Measurements from ENCODE around the gene SLAMF6. TPM values are rescaled to one million over a fixed set of nuclear protein-coding genes. Genes with fewer than 3 reads are reported as not detected.

The SLAMF6 gene
- polyA plus RNA-seq, 2 of the 4 experiments (the other 2 are of a cell fraction) = not detected

GRCh38 chr1:160467576-160467975 lies 55.5 kb downstream of the SLAMF6 start:
- ATAC-seq = no peak
- CTCF ChIA-PET = no interaction called here
- no peak for FAIRE-seq
- no peak overlapping the region for H3K4me3 ChIP-seq
- no peaks in the 10 kb centered on the region; the same call in 1 of the 3 replicates for H3K9me3 ChIP-seq
- no peaks in the 10 kb centered on the region for H3K4me1 ChIP-seq
- no peak overlapping the region for H3K4me2 ChIP-seq
- TF ChIP-seq MAZ (IDR thresholded peaks at IDR 0.05; ENCODE audit: borderline replicate concordance, low read depth, low read length) (no peak), EP300 (IDR thresholded peaks at IDR 0.05) (no peak), MYC (IDR thresholded peaks at IDR 0.05; ENCODE audit: borderline replicate concordance, low read length) (no peak), ESRRA (IDR thresholded peaks at IDR 0.05; ENCODE audit: borderline replicate concordance, low read length) (no peak), TP53 (CRISPR knock-in tag; IDR thresholded peaks at IDR 0.05) (no peak), HOXB5 (CRISPR knock-in tag; IDR thresholded peaks at IDR 0.05) (no peak), EHF (CRISPR knock-in tag; IDR thresholded peaks at IDR 0.05) (no peak), CBX2 (IDR thresholded peaks at IDR 0.05; ENCODE audit: borderline replicate concordance, low read depth) (no peak), MAFK (IDR thresholded peaks at IDR 0.05; ENCODE audit: partially characterized antibody) (no peak)
- H3K27ac ChIP-seq = no peak overlapping the region
- DNase-seq (ENCODE audit: low read depth in 1 of 2, low spot score in 1 of 2) = no peak
- POLR2A ChIA-PET = no interaction called here

GRCh38 chr1:160466961-160467360 lies 56.1 kb downstream of the SLAMF6 start:
- Histone ChIP-seq H3K4me2 (no peak overlapping the region), H3K27ac (no peak overlapping the region), H3K4me3 (no peak overlapping the region), H3K9me3 (no peaks in the 10 kb centered on the region; the same call in 2 of the 3 replicates), H3K4me1 (no peaks in the 10 kb centered on the region)
- 94% methylated on average over 2 of the region's 2 CpGs for WGBS (ENCODE audit: missing lambda C conversion rate)
- no peak for DNase-seq (ENCODE audit: low read depth in 1 of 2, low spot score in 1 of 2)
- ATAC-seq = no peak
- TF ChIP-seq POLR2A (IDR thresholded peaks at IDR 0.05; ENCODE audit: low read length) = no peak
- no peak for TF ChIP-seq MAFK (IDR thresholded peaks at IDR 0.05; ENCODE audit: partially characterized antibody)
- no peak for TF ChIP-seq SREBF2 (IDR thresholded peaks at IDR 0.05)
- no peak for TF ChIP-seq HMGXB4 (CRISPR knock-in tag; IDR thresholded peaks at IDR 0.05; ENCODE audit: borderline replicate concordance)
- FAIRE-seq = no peak
- ChIA-PET CTCF (interaction anchor here (1.1 to 1.4 kb wide), 2 partner anchors 10 to 51 kb away, joined by 3 to 5 read pairs; no protein-coding TSS in a partner anchor), POLR2A (interaction anchor here (0.6 kb wide), 1 partner anchor 30 kb away, joined by 6 read pairs; no protein-coding TSS in a partner anchor)

- WGBS (ENCODE audit: missing lambda C conversion rate) = 67% methylated on average over 6 of the region's 6 CpGs
- Histone ChIP-seq H3K4me3 (no peak overlapping the region), H3K9me3 (no peaks in the 10 kb centered on the region; the same call in 2 of the 3 replicates), H3K4me1 (no peaks in the 10 kb centered on the region), H3K4me2 (no peak overlapping the region), H3K27ac (no peak overlapping the region)
- ChIA-PET CTCF (no interaction called here), POLR2A (no interaction called here)
- FAIRE-seq = no peak
- TF ChIP-seq ZFP36 (IDR thresholded peaks at IDR 0.05; ENCODE audit: borderline replicate concordance, partially characterized antibody) (no peak), SMC3 (IDR thresholded peaks at IDR 0.05) (no peak)
- ATAC-seq = no peak
- DNase-seq (ENCODE audit: low read depth in 1 of 2, low spot score in 1 of 2) = no peak
Measured at GRCh38 chr1:160465123-160465522, 57.9 kb downstream of the SLAMF6 start.

- FAIRE-seq = no peak
Measured at GRCh38 chr1:160460683-160461287, 62.3 kb downstream of the SLAMF6 start.

More at GRCh38 chr1:160460683-160461287, 62.3 kb downstream of the SLAMF6 start:
- no peak for DNase-seq (ENCODE audit: low read depth in 1 of 2, low spot score in 1 of 2)
- Histone ChIP-seq H3K4me2 (no peak overlapping the region; the same call in 2 of the 3 replicates), H3K27ac (no peak overlapping the region; a peak in 1 of 6 replicates), H3K4me3 (no peak overlapping the region), H3K9me3 (no peaks in the 10 kb centered on the region), H3K4me1 (no peaks in the 10 kb centered on the region)
- ChIA-PET CTCF (interaction anchor here (1.0 kb wide), 1 partner anchor 10 kb away, joined by 3 read pairs; no protein-coding TSS in a partner anchor), POLR2A (no interaction called here)
- ATAC-seq = no peak
- TF ChIP-seq CHD4 (IDR thresholded peaks at IDR 0.05; ENCODE audit: borderline replicate concordance) = no peak
- TF ChIP-seq HOXB5 (CRISPR knock-in tag; IDR thresholded peaks at IDR 0.05) = no peak
- TF ChIP-seq POLR2AphosphoS2 (conservative IDR thresholded peaks at IDR 0.05; ENCODE audit: low read length) = no peak
- TF ChIP-seq RARB (CRISPR knock-in tag; IDR thresholded peaks at IDR 0.05) = no peak
- TF ChIP-seq RFX5 (IDR thresholded peaks at IDR 0.05) = no peak
- no peak for TF ChIP-seq ATOH8 (CRISPR knock-in tag; IDR thresholded peaks at IDR 0.05; ENCODE audit: low read depth)
- no peak for TF ChIP-seq HOXB13 (CRISPR knock-in tag; IDR thresholded peaks at IDR 0.05; ENCODE audit: low read depth)
- TF ChIP-seq SMC3 (IDR thresholded peaks at IDR 0.05) = no peak
- TF ChIP-seq FOXS1 (CRISPR knock-in tag; IDR thresholded peaks at IDR 0.05) = no peak
- TF ChIP-seq E2F6 (IDR thresholded peaks at IDR 0.05; ENCODE audit: borderline replicate concordance, low read depth) = no peak
- no peak for TF ChIP-seq ESRRA (IDR thresholded peaks at IDR 0.05; ENCODE audit: borderline replicate concordance, low read length)
- TF ChIP-seq BHLHE40 (IDR thresholded peaks at IDR 0.05; ENCODE audit: low read depth, low read length) = no peak
- no peak for TF ChIP-seq NR3C1 (IDR thresholded peaks at IDR 0.05)
- no peak for TF ChIP-seq EHMT2 (IDR thresholded peaks at IDR 0.05; ENCODE audit: low read depth)
- TF ChIP-seq ZSCAN20 (CRISPR knock-in tag; IDR thresholded peaks at IDR 0.05) = no peak
- TF ChIP-seq NPAS2 (CRISPR knock-in tag; IDR thresholded peaks at IDR 0.05; ENCODE audit: borderline replicate concordance) = no peak
- TF ChIP-seq ELK1 (IDR thresholded peaks at IDR 0.05; ENCODE audit: low read depth, low read length) = no peak
- WGBS (ENCODE audit: missing lambda C conversion rate) = 55% methylated on average over 4 of the region's 4 CpGs

Data from A549 (cell line).